Measurements from ENCODE around the gene PLIN4.
A peak's percentile ranks its signal among the peaks of the same experiment; 100 is the strongest.
"Not testable (repeated sequence)": the region's sequence is repeated elsewhere in the genome, so short reads cannot be mapped to it uniquely, and the experiment has no call there.

Gene PLIN4, protein sequence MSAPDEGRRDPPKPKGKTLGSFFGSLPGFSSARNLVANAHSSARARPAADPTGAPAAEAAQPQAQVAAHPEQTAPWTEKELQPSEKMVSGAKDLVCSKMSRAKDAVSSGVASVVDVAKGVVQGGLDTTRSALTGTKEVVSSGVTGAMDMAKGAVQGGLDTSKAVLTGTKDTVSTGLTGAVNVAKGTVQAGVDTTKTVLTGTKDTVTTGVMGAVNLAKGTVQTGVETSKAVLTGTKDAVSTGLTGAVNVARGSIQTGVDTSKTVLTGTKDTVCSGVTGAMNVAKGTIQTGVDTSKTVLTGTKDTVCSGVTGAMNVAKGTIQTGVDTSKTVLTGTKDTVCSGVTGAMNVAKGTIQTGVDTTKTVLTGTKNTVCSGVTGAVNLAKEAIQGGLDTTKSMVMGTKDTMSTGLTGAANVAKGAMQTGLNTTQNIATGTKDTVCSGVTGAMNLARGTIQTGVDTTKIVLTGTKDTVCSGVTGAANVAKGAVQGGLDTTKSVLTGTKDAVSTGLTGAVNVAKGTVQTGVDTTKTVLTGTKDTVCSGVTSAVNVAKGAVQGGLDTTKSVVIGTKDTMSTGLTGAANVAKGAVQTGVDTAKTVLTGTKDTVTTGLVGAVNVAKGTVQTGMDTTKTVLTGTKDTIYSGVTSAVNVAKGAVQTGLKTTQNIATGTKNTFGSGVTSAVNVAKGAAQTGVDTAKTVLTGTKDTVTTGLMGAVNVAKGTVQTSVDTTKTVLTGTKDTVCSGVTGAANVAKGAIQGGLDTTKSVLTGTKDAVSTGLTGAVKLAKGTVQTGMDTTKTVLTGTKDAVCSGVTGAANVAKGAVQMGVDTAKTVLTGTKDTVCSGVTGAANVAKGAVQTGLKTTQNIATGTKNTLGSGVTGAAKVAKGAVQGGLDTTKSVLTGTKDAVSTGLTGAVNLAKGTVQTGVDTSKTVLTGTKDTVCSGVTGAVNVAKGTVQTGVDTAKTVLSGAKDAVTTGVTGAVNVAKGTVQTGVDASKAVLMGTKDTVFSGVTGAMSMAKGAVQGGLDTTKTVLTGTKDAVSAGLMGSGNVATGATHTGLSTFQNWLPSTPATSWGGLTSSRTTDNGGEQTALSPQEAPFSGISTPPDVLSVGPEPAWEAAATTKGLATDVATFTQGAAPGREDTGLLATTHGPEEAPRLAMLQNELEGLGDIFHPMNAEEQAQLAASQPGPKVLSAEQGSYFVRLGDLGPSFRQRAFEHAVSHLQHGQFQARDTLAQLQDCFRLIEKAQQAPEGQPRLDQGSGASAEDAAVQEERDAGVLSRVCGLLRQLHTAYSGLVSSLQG (N-terminal part only)

GRCh38 chr19:4518345-4519171, at the start of gene PLIN4:
Gene PLIN4 (minus strand): TSS chr19:4518486. CDS start chr19:4518272, 214 bp downstream.
- no peak for DNase-seq

DNA sequence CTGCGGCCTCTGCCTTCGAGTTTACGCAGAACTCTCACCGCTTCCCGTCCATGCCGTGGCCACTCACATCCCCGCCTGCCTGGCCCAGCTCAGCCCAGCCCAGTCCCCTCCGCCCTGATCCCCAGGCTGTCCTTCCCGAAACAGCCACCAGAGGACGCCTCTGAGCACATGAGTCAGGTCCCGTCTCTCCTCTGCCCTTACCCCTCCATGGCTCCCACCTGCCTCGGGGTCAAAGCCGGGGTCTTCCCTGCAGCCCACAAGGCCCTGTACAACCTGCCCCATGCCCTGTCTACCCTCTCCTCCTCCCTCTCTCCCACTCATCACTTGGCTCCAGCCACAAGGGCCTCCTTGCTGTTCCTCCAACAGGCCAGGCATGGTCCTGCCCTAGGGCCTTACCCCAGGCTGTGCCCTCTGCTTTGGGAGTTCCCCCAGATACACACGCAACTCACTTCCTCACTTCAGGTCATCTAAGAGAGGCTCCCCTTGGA, 49.3 kb upstream of the PLIN4 start:
- DNase-seq = peak; percentile 73

GRCh38 chr19:4566402-4567051, 48.2 kb upstream of the PLIN4 start:
- DNase-seq = no peak

DNA sequence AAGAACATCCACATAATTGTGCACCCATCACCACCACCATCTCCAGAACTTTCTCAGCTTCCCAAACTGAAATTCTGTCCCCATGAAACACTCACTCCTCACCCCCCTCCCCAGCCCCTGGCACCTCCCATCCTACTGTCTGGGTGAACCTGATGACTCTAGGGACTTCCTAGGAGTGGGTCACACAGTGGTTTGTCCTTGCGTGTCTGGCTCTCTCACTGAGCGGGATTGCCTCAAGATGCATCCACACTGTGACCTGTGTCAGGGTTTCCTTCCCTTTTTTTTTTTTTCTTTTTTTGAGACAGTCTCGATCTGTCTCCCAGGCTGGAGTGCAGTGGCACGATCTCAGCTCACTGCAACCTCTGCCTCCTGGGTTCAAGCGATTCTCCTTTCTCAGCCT, 45.3 kb upstream of the PLIN4 start:
- not testable (repeated sequence) for DNase-seq

GRCh38 chr19:4562085-4562484, 43.8 kb upstream of the PLIN4 start:
- DNase-seq = not testable (repeated sequence)

- DNase-seq = no peak
Measured at GRCh38 chr19:4559569-4559968, 41.3 kb upstream of the PLIN4 start, which contains the start of gene SEMA6B. Gene SEMA6B (minus strand): TSS chr19:4559684. CDS start chr19:4558457, 1,227 bp downstream.

DNA sequence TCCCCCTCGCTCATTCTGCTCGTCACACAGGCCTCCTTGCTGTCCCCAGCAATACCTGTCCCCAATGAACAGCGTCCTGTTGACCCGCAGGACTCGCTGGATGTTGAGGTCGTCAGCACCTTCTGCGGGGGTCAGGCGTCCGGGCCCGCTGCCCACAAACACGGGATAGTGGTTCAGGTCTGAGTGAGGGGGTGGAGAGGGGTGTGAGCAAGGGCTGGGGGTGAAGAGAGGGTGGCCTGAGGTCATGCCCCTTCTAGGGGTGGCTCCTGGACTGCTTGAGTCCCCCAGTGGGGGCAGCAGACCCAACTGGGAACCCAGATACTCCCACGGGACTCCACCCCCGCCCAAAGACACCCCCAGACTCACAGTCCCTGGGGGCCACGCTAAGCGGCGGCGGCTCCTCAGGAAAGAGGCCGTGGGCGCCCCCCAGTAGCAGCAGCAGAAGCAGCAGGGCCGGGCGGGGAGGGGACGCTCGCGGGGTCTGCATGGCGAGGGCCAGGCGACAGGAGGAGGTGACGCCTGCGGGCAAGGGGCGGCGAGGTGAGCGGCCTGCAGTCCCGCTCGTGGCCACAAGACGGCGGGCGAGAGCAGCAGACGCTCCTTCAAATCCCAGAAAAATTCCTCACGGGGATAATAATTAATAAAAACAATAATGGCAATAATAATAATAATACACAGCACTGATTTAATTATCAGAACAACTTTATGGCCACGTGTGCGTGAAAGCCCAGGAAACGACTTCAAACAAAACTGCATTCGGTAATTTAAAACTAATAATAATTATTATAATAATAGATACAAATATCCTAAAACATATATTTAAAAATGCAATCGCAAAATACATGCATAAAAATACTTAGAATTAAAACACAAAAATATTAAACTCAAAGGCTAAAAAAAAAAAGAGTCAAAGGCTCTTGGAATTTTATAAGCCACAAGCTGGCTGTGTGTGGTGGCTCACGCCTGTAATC, 40.0 kb upstream of the PLIN4 start:
- DNase-seq = no peak

- DNase-seq = no peak
Measured at GRCh38 chr19:4557144-4557970, 39.1 kb upstream of the PLIN4 start.

- DNase-seq = peak; percentile 24
Measured at GRCh38 chr19:4556597-4557127, 38.4 kb upstream of the PLIN4 start.

DNA sequence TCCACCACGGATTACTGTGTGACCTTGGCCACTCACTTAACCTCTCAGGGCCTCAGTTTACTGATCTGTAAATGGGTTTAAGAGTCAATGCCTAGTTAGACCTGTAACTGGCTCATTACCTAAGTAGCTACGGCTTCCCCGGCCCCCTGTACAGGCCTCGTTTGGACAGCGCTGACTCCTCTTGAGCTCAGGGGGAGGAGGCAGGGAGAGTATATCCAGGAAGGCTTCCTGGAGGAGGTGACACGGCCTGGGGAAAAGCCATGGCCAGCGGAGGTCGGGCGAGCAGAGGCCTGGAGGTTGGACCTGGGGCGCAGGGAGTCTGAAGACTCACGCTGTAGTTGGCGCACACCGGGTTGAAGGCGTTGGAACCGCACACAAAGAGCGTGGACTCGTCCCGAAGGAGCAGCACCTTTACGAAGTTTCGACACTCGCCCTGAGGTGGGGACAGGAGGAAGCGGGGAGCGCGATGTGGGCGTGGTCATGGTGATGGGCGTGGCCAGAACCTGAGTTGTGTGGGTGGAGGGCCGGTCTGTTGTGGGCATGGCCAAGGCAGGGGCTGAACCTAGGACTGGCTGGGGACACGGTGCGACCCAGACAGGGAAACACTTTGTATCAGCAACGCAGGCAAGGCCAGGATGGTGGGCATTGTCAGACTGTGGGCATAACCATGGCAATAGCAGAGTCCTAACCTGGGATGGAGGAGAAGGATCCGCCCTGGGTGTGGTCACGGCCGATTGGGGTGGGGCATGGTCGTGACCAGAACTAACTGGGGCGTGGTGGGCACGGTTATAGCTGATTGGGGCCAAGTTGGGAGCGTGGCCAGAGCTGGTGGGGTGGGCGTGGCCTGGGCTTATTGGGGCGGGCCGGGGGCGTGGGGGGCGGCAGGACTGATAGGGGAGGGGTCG, 37.6 kb upstream of the PLIN4 start:
- no peak for DNase-seq

DNA sequence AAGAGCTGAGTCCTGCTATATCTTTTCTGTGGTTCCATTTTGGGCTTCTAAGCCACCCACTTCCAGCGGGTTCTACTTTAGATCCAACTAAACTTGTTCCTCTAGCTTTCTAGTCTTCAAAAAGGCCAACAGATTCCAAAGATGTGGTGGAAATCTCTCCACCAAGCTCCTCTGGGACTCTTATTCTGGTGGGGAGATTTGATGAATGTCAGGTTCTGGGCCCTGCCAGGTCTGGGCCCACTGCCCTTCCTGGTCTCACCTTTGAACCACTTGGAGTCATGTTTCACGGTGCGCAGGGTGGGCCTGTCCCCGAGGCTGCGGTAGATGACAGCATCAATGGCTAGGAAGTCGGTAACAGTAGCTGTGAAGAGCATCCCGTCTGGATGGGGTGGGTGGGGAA, 36.4 kb upstream of the PLIN4 start:
- DNase-seq = no peak

GRCh38 chr19:4553775-4554174, 35.5 kb upstream of the PLIN4 start:
- DNase-seq = no peak

DNA sequence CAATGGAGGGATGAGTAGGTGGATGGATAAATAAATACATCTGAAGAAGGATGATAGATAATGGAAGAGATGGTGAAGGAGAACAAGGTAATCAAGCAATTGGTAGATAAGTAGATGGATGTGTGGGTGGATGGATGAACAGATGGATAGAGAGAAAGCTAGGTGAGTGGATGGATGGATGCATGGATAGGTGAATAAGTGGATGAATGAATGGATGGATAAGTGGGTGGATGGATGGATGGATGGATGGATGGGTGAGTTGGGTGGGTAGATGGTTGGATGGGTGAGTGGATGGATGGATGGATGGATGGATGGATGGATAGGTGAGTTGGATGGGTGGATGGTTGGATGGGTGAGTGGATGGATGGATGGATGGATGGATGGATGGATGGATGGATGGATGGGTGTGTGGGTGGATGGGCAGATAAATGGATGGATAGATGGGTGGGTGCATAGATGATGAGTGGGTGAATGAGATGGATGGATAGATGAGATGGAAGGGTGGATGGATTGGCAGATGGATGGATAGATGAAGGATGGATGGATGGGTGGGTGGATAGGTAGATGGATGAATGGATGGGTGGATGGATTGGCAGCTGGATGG, 34.9 kb upstream of the PLIN4 start:
- DNase-seq = no peak

DNA sequence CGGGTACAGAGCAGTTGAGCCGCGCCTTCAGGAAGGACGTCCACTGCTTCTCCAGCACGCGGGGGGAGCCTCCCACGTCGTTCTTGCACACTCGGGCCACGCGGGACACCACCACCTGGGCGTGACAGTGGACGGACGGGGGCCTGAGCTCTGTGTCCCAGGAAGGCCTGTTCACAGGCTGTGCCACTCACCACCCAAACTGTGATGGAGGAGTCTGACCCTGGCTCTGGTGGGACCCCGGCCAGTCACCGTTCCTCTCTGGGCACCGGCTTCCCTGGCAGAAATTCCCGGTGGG, 34.2 kb upstream of the PLIN4 start:
- DNase-seq = no peak

DNA sequence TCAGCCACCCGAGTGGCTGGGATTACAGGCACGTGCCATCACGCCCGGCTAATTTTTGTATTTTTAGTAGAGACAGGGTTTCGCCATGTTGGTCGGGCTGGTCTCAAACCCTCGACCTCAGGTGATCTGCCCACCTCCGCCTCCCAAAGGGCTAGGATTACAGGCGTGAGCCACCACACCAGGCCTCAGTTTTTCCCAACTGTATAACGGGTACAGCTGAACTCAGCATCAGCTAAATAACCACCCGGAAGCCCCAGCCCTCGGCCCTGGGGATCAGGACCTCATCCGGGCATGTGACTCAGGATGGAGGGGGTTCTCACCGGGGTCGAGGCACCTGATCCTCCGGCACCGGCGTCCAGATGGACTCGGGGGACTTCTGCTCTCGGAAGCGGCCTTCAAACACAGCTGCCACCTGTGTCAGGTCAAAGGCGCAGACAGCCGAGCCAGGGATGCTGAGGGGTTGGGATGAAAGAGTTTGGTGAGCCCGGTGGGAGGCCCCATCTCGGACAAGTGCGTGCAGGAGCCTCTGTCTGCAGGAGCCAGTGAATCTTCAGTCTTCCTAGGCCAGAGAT, 32.3 kb upstream of the PLIN4 start:
- no peak for DNase-seq

DNA sequence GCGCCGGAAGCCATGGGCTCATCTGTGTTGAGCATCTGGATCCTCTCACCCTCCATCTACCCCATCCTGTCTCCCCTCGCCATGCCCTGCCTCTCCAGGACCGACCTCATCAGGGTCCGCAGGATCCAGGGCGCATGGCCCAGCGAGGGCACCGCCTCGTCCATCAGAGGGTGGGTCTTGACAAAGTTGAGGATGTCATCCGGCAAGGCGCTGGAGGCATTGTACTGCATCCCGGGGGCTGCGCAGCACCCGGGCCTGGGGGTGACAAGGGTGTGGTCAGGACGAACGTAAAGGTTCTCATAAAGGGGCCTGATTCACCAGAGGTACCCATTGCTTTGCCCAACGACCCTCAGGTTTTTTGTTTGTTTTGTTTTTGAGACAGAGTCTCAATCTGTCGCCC, 31.7 kb upstream of the PLIN4 start:
- no peak for DNase-seq

- DNase-seq = no peak
Measured at GRCh38 chr19:4548238-4548584, 29.9 kb upstream of the PLIN4 start.
